ENCODE measurements around the gene CEL. TPM values are rescaled to one million over a fixed set of nuclear protein-coding genes. Genes with fewer than 3 reads are reported as not detected.

CEL gene
- total RNA-seq, 2 donors from 2014 or later: 0.78 to 5.3 TPM

DNA sequence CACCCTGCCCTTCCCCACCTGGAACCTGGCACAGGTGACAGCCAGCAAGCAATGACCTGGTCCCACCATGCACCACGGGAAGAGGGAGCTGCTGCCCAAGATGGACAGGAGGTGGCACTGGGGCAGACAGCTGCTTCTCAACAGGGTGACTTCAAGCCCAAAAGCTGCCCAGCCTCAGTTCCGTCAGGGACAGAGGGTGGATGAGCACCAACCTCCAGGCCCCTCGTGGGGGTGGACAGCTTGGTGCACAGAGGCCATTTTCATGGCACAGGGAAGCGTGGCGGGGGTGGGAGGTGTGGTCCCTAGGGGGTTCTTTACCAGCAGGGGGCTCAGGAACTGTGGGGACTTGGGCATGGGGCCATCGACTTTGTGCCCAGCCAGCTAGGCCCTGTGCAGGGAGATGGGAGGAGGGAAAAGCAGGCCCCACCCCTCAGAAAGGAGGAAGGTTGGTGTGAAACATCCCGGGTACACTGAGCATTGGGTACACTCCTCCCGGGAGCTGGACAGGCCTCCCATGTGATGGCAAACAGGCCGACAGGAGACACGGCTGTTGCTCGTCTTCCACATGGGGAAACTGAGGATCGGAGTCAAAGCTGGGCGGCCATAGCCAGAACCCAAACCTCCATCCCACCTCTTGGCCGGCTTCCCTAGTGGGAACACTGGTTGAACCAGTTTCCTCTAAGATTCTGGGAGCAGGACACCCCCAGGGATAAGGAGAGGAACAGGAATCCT, 1.9 kb downstream of the CEL start:
- Histone ChIP-seq H3K36me3 (peaks cover 3% of the 10 kb centered on the region), H3K27ac (no peak overlapping the region), H3K4me1 (ENCODE audit: control insufficient read depth in 1 of 2, low read depth in 2 of 2) (no peaks in the 10 kb centered on the region), H3K4me3 (no peak overlapping the region), H3K27me3 (replicated peaks; ENCODE audit: insufficient read depth) (no peaks in the 10 kb centered on the region), H3K9me3 (no peaks in the 10 kb centered on the region)
- TF ChIP-seq, protein P1, sequence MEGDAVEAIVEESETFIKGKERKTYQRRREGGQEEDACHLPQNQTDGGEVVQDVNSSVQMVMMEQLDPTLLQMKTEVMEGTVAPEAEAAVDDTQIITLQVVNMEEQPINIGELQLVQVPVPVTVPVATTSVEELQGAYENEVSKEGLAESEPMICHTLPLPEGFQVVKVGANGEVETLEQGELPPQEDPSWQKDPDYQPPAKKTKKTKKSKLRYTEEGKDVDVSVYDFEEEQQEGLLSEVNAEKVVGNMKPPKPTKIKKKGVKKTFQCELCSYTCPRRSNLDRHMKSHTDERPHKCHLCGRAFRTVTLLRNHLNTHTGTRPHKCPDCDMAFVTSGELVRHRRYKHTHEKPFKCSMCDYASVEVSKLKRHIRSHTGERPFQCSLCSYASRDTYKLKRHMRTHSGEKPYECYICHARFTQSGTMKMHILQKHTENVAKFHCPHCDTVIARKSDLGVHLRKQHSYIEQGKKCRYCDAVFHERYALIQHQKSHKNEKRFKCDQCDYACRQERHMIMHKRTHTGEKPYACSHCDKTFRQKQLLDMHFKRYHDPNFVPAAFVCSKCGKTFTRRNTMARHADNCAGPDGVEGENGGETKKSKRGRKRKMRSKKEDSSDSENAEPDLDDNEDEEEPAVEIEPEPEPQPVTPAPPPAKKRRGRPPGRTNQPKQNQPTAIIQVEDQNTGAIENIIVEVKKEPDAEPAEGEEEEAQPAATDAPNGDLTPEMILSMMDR (IDR thresholded peaks at IDR 0.05): no peak
- no peak for DNase-seq (ENCODE audit: low spot score)
- ATAC-seq (ENCODE audit: insufficient number of reproducible peaks, low FRiP score, low read depth): no peak

GRCh38 chr9:133064241-133065069, 2.7 kb downstream of the CEL start:
- no peaks in the 10 kb centered on the region for H3K4me1 ChIP-seq (ENCODE audit: control insufficient read depth in 1 of 2, low read depth in 2 of 2)
- no peak for DNase-seq (ENCODE audit: low spot score)
- TF ChIP-seq, protein P1 (IDR thresholded peaks at IDR 0.05): no peak
- no peaks in the 10 kb centered on the region for H3K27me3 ChIP-seq (replicated peaks; ENCODE audit: insufficient read depth)
- no peak overlapping the region for H3K27ac ChIP-seq
- no peak overlapping the region for H3K4me3 ChIP-seq
- H3K36me3 ChIP-seq: peaks cover 3% of the 10 kb centered on the region
- H3K9me3 ChIP-seq: no peaks in the 10 kb centered on the region
- ATAC-seq (ENCODE audit: insufficient number of reproducible peaks, low FRiP score, low read depth): no peak

- Histone ChIP-seq H3K27me3 (replicated peaks; ENCODE audit: insufficient read depth) (no peaks in the 10 kb centered on the region), H3K27ac (no peak overlapping the region), H3K4me1 (ENCODE audit: control insufficient read depth in 1 of 2, low read depth in 2 of 2) (no peaks in the 10 kb centered on the region), H3K36me3 (peaks cover 3% of the 10 kb centered on the region), H3K9me3 (no peaks in the 10 kb centered on the region), H3K4me3 (no peak overlapping the region)
- ATAC-seq (ENCODE audit: insufficient number of reproducible peaks, low FRiP score, low read depth) (no peak), DNase-seq (ENCODE audit: low spot score) (no peak)
- TF ChIP-seq, protein P1 (IDR thresholded peaks at IDR 0.05): no peak
Measured at GRCh38 chr9:133065070-133065388, 3.2 kb downstream of the CEL start.

DNA sequence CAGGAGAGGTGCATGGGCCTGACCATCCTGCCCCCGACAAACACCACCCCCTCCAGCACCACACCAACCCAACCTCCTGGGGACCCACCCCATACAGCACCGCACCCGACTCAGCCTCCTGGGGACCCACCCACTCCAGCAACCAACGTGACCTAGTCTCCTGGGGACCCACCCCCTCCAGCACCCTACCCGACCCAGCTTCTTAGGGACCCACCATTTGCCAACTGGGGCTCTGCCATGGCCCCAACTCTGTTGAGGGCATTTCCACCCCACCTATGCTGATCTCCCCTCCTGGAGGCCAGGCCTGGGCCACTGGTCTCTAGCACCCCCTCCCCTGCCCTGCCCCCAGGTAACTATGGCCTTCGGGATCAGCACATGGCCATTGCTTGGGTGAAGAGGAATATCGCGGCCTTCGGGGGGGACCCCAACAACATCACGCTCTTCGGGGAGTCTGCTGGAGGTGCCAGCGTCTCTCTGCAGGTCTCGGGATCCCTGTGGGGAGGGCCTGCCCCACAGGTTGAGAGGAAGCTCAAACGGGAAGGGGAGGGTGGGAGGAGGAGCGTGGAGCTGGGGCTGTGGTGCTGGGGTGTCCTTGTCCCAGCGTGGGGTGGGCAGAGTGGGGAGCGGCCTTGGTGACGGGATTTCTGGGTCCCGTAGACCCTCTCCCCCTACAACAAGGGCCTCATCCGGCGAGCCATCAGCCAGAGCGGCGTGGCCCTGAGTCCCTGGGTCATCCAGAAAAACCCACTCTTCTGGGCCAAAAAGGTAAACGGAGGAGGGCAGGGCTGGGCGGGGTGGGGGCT, 4.6 kb downstream of the CEL start:
- TF ChIP-seq, protein P1 (IDR thresholded peaks at IDR 0.05): no peak
- Histone ChIP-seq H3K27me3 (replicated peaks; ENCODE audit: insufficient read depth) (no peaks in the 10 kb centered on the region), H3K36me3 (peaks cover 3% of the 10 kb centered on the region), H3K4me3 (no peak overlapping the region), H3K4me1 (ENCODE audit: control insufficient read depth in 1 of 2, low read depth in 2 of 2) (no peaks in the 10 kb centered on the region), H3K9me3 (no peaks in the 10 kb centered on the region), H3K27ac (no peak overlapping the region)
- DNase-seq (ENCODE audit: low spot score): no peak
- no peak for ATAC-seq (ENCODE audit: insufficient number of reproducible peaks, low FRiP score, low read depth)

DNA sequence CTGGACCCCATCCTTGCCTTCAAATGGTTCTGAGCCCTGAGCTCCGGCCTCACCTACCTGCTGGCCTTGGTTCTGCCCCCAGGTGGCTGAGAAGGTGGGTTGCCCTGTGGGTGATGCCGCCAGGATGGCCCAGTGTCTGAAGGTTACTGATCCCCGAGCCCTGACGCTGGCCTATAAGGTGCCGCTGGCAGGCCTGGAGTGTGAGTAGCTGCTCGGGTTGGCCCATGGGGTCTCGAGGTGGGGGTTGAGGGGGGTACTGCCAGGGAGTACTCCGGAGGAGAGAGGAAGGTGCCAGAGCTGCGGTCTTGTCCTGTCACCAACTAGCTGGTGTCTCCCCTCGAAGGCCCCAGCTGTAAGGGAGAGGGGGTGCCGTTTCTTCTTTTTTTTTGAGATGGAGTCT, 5.2 kb downstream of the CEL start:
- H3K36me3 ChIP-seq: peaks cover 3% of the 10 kb centered on the region
- no peaks in the 10 kb centered on the region for H3K4me1 ChIP-seq (ENCODE audit: control insufficient read depth in 1 of 2, low read depth in 2 of 2)
- H3K9me3 ChIP-seq: no peaks in the 10 kb centered on the region
- no peak overlapping the region for H3K27ac ChIP-seq
- no peak overlapping the region for H3K4me3 ChIP-seq
- TF ChIP-seq, protein P1 (IDR thresholded peaks at IDR 0.05): no peak
- ATAC-seq (ENCODE audit: insufficient number of reproducible peaks, low FRiP score, low read depth) (no peak), DNase-seq (ENCODE audit: low spot score) (no peak)
- H3K27me3 ChIP-seq (replicated peaks; ENCODE audit: insufficient read depth): no peaks in the 10 kb centered on the region

Measured in thoracic aorta (tissue), 2 donors.